Measurements from ENCODE around the gene INS. TPM values are rescaled to one million over a fixed set of nuclear protein-coding genes. Genes with fewer than 3 reads are reported as not detected.
A peak's percentile ranks its signal among the peaks of the same experiment; 100 is the strongest.
"Not testable (repeated sequence)": the region's sequence is repeated elsewhere in the genome, so short reads cannot be mapped to it uniquely, and the experiment has no call there.

INS gene
- total RNA-seq, 2 experiments from 2014 or later = not detected

GRCh38 chr11:2194877-2195755, 34.1 kb upstream of the INS start:
- no peak overlapping the region for H3K4me3 Mint-ChIP-seq
- H3K27ac Mint-ChIP-seq = no peak overlapping the region
- POLR2A ChIA-PET = no interaction called here
- H3K4me1 Mint-ChIP-seq = peaks cover 6% of the 10 kb centered on the region
- CTCF ChIA-PET = interaction anchor here (1.0 to 3.9 kb wide), 6 partner anchors 106 to 501 kb away, joined by 3 to 18 read pairs (median 3); partner anchors contain the start of genes C11orf21, TSPAN32 and TSSC4
- peak; percentile 52 for DNase-seq
- H3K9me3 Mint-ChIP-seq = no peaks in the 10 kb centered on the region
- H3K36me3 Mint-ChIP-seq (ENCODE audit: low read depth) = no peaks in the 10 kb centered on the region
- H3K27me3 Mint-ChIP-seq = peaks cover 10% of the 10 kb centered on the region

- H3K9me3 Mint-ChIP-seq; H3K27me3 Mint-ChIP-seq; H3K4me1 Mint-ChIP-seq; H3K36me3 Mint-ChIP-seq (ENCODE audit: low read depth); H3K4me3 Mint-ChIP-seq; POLR2A ChIA-PET; DNase-seq; H3K27ac Mint-ChIP-seq: not testable (repeated sequence)
- CTCF ChIA-PET = interaction anchor here (0.9 to 3.9 kb wide), 7 partner anchors 20 to 500 kb away, joined by 3 to 18 read pairs (median 3); partner anchors contain the start of genes C11orf21, TSPAN32 and TSSC4
Measured at GRCh38 chr11:2193888-2194595, 33.0 kb upstream of the INS start.

- CTCF ChIA-PET = interaction anchor here (0.9 to 3.9 kb wide), 4 partner anchors 21 to 499 kb away, joined by 3 to 18 read pairs (median 3); no protein-coding TSS in a partner anchor
- H3K27me3 Mint-ChIP-seq = peaks cover 10% of the 10 kb centered on the region
- H3K9me3 Mint-ChIP-seq = no peaks in the 10 kb centered on the region
- POLR2A ChIA-PET = no interaction called here
- DNase-seq = no peak
- no peak overlapping the region for H3K4me3 Mint-ChIP-seq
- H3K27ac Mint-ChIP-seq = no peak overlapping the region
- H3K4me1 Mint-ChIP-seq = peaks cover 6% of the 10 kb centered on the region
- no peaks in the 10 kb centered on the region for H3K36me3 Mint-ChIP-seq (ENCODE audit: low read depth)
Measured at GRCh38 chr11:2193099-2193887, 32.3 kb upstream of the INS start.

GRCh38 chr11:2192435-2192834, 31.4 kb upstream of the INS start:
- Mint-ChIP-seq H3K27me3 (peaks cover 10% of the 10 kb centered on the region), H3K9me3 (no peaks in the 10 kb centered on the region), H3K27ac (no peak overlapping the region), H3K36me3 (ENCODE audit: low read depth) (no peaks in the 10 kb centered on the region), H3K4me3 (no peak overlapping the region), H3K4me1 (peaks cover 6% of the 10 kb centered on the region)
- ChIA-PET CTCF (interaction anchor here (1.0 to 3.9 kb wide), 3 partner anchors 113 to 338 kb away, joined by 3 to 18 read pairs (median 4); no protein-coding TSS in a partner anchor), POLR2A (no interaction called here)
- no peak for DNase-seq

- ChIA-PET CTCF (interaction anchor here (1.0 to 3.9 kb wide), 3 partner anchors 114 to 339 kb away, joined by 3 to 18 read pairs (median 4); no protein-coding TSS in a partner anchor), POLR2A (no interaction called here)
- no peaks in the 10 kb centered on the region for H3K9me3 Mint-ChIP-seq
- no peak overlapping the region for H3K27ac Mint-ChIP-seq
- H3K4me1 Mint-ChIP-seq = peaks cover 4% of the 10 kb centered on the region
- H3K4me3 Mint-ChIP-seq = no peak overlapping the region
- H3K27me3 Mint-ChIP-seq = peaks cover 8% of the 10 kb centered on the region
- no peak for DNase-seq
- H3K36me3 Mint-ChIP-seq (ENCODE audit: low read depth) = no peaks in the 10 kb centered on the region
Measured at GRCh38 chr11:2191883-2192282, 30.9 kb upstream of the INS start.

- peaks cover 2% of the 10 kb centered on the region for H3K27me3 Mint-ChIP-seq
- no peak for DNase-seq
- peaks cover 3% of the 10 kb centered on the region for H3K4me1 Mint-ChIP-seq
- no peaks in the 10 kb centered on the region for H3K9me3 Mint-ChIP-seq
- ChIA-PET POLR2A (no interaction called here), CTCF (no interaction called here)
- no peak overlapping the region for H3K27ac Mint-ChIP-seq
- no peak overlapping the region for H3K4me3 Mint-ChIP-seq
- no peaks in the 10 kb centered on the region for H3K36me3 Mint-ChIP-seq (ENCODE audit: low read depth)
Measured at GRCh38 chr11:2190657-2191471, 29.9 kb upstream of the INS start.

- no peak overlapping the region for H3K4me3 Mint-ChIP-seq
- H3K27ac Mint-ChIP-seq = no peak overlapping the region
- H3K4me1 Mint-ChIP-seq = peaks cover 3% of the 10 kb centered on the region
- POLR2A ChIA-PET = no interaction called here
- no peak for DNase-seq
- no peaks in the 10 kb centered on the region for H3K9me3 Mint-ChIP-seq
- H3K36me3 Mint-ChIP-seq (ENCODE audit: low read depth) = no peaks in the 10 kb centered on the region
- peaks cover 2% of the 10 kb centered on the region for H3K27me3 Mint-ChIP-seq
- CTCF ChIA-PET = no interaction called here
Measured at GRCh38 chr11:2189938-2190656, 29.1 kb upstream of the INS start.

- Mint-ChIP-seq H3K4me3 (no peak overlapping the region), H3K9me3 (no peaks in the 10 kb centered on the region), H3K27ac (no peak overlapping the region), H3K27me3 (peaks cover 2% of the 10 kb centered on the region), H3K4me1 (peaks cover 3% of the 10 kb centered on the region), H3K36me3 (ENCODE audit: low read depth) (no peaks in the 10 kb centered on the region)
- POLR2A ChIA-PET = no interaction called here
- CTCF ChIA-PET = no interaction called here
- DNase-seq = no peak
Measured at GRCh38 chr11:2188745-2189144, 27.7 kb upstream of the INS start.

GRCh38 chr11:2187280-2187707, 26.3 kb upstream of the INS start:
- Mint-ChIP-seq H3K4me3 (no peak overlapping the region), H3K4me1 (peaks cover 3% of the 10 kb centered on the region), H3K9me3 (no peaks in the 10 kb centered on the region), H3K27ac (no peak overlapping the region), H3K27me3 (peaks cover 2% of the 10 kb centered on the region), H3K36me3 (ENCODE audit: low read depth) (no peaks in the 10 kb centered on the region)
- POLR2A ChIA-PET = no interaction called here
- CTCF ChIA-PET = interaction anchor here (1.5 kb wide), 1 partner anchor 25 kb away, joined by 5 read pairs; no protein-coding TSS in a partner anchor
- no peak for DNase-seq

GRCh38 chr11:2186669-2187279, 25.8 kb upstream of the INS start:
- no peaks in the 10 kb centered on the region for H3K36me3 Mint-ChIP-seq (ENCODE audit: low read depth)
- POLR2A ChIA-PET = no interaction called here
- peak; percentile 47 for DNase-seq
- CTCF ChIA-PET = interaction anchor here (0.6 to 1.5 kb wide), 7 partner anchors 11 to 911 kb away, joined by 3 to 12 read pairs (median 4); partner anchors contain the start of genes C11orf21 and TSPAN32
- no peaks in the 10 kb centered on the region for H3K9me3 Mint-ChIP-seq
- H3K4me3 Mint-ChIP-seq = no peak overlapping the region
- no peak overlapping the region for H3K27ac Mint-ChIP-seq
- peaks cover 2% of the 10 kb centered on the region for H3K27me3 Mint-ChIP-seq
- peaks cover 3% of the 10 kb centered on the region for H3K4me1 Mint-ChIP-seq

Measured in activated CD4-positive, alpha-beta T cell treated with anti-CD3 and anti-CD28 coated beads, Interleukin-2, amount 10 ng/mL, durations not matched to agents 7 days and 5 days (primary cell).